DOHH2 (cell line): ENCODE data around the gene ZFAND3.

Experiments used
- CTCF ChIP-seq: fragments of 200-600 bp; sonication (generic); IDR thresholded peaks from one replicate; pipeline ENCODE4 v1.5.1; 2014; ENCODE audit warnings: antibody characterized with exemption, mild to moderate bottlenecking, low read depth, low read length; ENCODE audit not compliant: poor library complexity, severe bottlenecking
- EZH2phosphoT487 ChIP-seq: fragments of 200-600 bp; sonication (generic); IDR thresholded peaks from 2 replicates; pipeline ENCODE4 v1.6.1; 2017; ENCODE audit warnings: borderline replicate concordance, mild to moderate bottlenecking, antibody characterized with exemption, low read length, moderate library complexity, mixed read lengths

- TF ChIP-seq CTCF: no peak
- TF ChIP-seq EZH2phosphoT487: no peak
These were observed 244.9 kb downstream of the ZFAND3 start for GRCh38 chr6:38064431-38064830.
